ENCODE data around the gene SLC44A4. TPM values are rescaled to one million over a fixed set of nuclear protein-coding genes. Genes with fewer than 3 reads are reported as not detected.
"Not testable (repeated sequence)": the region's sequence is repeated elsewhere in the genome, so short reads cannot be mapped to it uniquely, and the experiment has no call there.

SLC44A4 gene
- total and polyA plus RNA-seq, 9 donors: 0.12 to 8.9 (median 0.25) TPM

DNA sequence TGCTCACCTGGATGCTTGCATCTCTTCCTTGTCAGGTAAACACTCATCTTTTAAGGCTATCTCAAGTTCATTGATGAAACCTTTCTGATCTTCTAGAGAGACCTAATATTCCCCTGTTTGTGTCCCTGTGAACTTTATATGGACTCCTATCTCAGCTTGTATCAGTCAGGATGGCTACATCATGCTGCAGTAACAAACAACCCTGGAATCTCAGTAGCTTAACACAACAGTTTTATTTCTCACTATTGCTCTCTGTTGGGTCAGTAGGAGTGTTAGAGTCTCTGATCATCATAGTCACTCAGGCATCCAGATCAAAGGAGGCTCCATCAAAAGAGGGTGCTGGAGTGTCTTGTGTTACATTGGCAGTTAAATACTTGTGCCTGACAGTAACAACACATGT is 36.6 kb upstream of the SLC44A4 start:
- no peak for DNase-seq
- no peaks in the 10 kb centered on the region for H3K27me3 ChIP-seq (ENCODE audit: control insufficient read depth, insufficient read depth, low read length)
- H3K9me3 ChIP-seq (replicated peaks; ENCODE audit: control insufficient read depth, low read depth, low read length): no peaks in the 10 kb centered on the region
- H3K4me3 ChIP-seq (ENCODE audit: low read length): no peak overlapping the region
- no peaks in the 10 kb centered on the region for H3K36me3 ChIP-seq (ENCODE audit: control insufficient read depth, insufficient read depth, low read length)
- H3K4me1 ChIP-seq (ENCODE audit: control insufficient read depth, insufficient read depth, low read length): no peaks in the 10 kb centered on the region
- H3K27ac ChIP-seq (ENCODE audit: low read length): no peak overlapping the region

DNA sequence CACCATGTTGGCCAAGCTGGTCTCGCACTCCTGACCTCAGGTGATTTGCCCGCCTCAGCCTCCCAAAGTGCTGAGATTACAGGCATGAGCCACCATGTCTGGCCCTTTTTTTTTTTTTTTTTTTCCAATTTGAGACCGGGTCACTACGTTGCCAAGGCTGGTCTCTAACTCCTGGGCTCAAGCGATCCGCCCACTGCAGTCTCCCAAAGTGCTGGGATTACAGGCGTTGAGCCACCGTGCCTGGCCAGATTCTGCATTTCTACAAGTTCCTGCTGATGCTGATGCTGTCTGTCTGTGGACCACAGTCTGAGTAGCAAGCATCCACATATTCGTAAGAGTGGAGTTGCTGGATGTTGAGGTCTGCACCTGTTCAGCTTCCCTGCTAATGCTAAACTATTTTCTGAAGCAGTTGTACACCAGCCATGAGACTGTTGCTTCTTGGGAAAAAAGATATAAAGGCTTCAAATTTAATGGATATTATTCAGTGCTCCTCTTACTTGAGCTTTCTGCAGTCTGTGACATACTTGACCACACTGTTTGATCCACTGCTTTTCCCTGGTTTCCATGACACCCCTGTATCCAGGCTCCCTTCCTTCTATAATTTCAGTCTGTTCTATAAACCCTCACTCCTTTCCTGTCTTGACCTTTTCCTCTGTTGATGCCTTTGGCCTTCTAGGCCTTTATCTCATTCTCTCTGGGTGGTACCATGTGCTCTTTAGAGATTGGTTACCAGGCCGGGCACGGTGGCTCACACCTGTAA is 33.2 kb upstream of the SLC44A4 start:
- H3K27ac ChIP-seq (ENCODE audit: low read length): no peak overlapping the region
- WGBS (ENCODE audit: insufficient coverage): 67% methylated on average over 9 of the region's 11 CpGs
- DNase-seq: no peak
- no peaks in the 10 kb centered on the region for H3K36me3 ChIP-seq (ENCODE audit: control insufficient read depth, insufficient read depth, low read length)
- no peak overlapping the region for H3K4me3 ChIP-seq (ENCODE audit: low read length)
- H3K9me3 ChIP-seq (replicated peaks; ENCODE audit: control insufficient read depth, low read depth, low read length): no peaks in the 10 kb centered on the region
- H3K27me3 ChIP-seq (ENCODE audit: control insufficient read depth, insufficient read depth, low read length): peaks cover 3% of the 10 kb centered on the region
- H3K4me1 ChIP-seq (ENCODE audit: control insufficient read depth, insufficient read depth, low read length): no peaks in the 10 kb centered on the region

DNA sequence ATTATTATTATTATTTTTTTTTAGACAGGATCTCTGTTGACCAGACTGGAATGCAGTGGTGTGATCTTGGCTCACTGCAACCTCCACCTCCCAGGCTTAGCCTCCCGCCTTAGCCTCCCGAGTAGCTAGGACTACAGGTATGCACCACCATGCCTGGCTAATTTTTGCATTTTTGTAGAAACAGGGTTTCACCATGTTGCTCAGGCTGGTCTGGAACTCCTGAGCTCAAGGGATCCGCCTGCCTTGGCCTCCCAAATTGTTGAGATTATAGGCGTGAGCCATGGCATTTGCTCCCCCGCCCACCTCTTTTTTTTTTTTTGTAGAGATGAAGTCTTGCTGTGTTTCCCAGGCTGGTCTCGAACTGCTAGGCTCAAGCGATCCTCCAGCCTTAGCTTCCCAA is 30.5 kb upstream of the SLC44A4 start:
- H3K27ac ChIP-seq (ENCODE audit: low read length); DNase-seq; H3K36me3 ChIP-seq (ENCODE audit: control insufficient read depth, insufficient read depth, low read length); H3K27me3 ChIP-seq (ENCODE audit: control insufficient read depth, insufficient read depth, low read length); H3K4me1 ChIP-seq (ENCODE audit: control insufficient read depth, insufficient read depth, low read length); H3K9me3 ChIP-seq (replicated peaks; ENCODE audit: control insufficient read depth, low read depth, low read length); H3K4me3 ChIP-seq (ENCODE audit: low read length): not testable (repeated sequence)
- 74% methylated on average over 4 of the region's 7 CpGs for WGBS (ENCODE audit: insufficient coverage)

DNA sequence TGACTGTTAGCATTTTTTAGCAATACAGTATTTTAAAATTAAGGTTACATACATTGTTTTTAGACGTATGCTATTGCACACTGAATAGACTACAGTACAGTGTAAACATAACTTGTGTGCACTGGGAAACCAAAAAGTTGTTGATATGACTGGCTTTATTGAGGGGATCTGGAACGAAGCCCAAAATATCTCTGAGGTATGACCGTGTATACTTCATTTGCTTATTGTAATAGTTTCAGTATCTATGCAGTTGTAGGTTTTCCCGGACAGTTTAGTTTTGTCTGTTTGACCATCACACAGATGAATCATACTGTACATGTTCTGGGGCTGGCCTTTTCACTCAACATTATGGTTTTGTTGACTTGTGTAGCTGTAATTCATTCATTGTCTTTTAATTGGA is 30.0 kb upstream of the SLC44A4 start:
- Histone ChIP-seq H3K36me3 (ENCODE audit: control insufficient read depth, insufficient read depth, low read length) (no peaks in the 10 kb centered on the region), H3K27me3 (ENCODE audit: control insufficient read depth, insufficient read depth, low read length) (peaks cover 3% of the 10 kb centered on the region), H3K4me3 (ENCODE audit: low read length) (no peak overlapping the region), H3K27ac (ENCODE audit: low read length) (no peak overlapping the region), H3K4me1 (ENCODE audit: control insufficient read depth, insufficient read depth, low read length) (no peaks in the 10 kb centered on the region), H3K9me3 (replicated peaks; ENCODE audit: control insufficient read depth, low read depth, low read length) (no peaks in the 10 kb centered on the region)
- DNase-seq: no peak
- 20% methylated on average over 1 of the region's 4 CpGs for WGBS (ENCODE audit: insufficient coverage)

DNA sequence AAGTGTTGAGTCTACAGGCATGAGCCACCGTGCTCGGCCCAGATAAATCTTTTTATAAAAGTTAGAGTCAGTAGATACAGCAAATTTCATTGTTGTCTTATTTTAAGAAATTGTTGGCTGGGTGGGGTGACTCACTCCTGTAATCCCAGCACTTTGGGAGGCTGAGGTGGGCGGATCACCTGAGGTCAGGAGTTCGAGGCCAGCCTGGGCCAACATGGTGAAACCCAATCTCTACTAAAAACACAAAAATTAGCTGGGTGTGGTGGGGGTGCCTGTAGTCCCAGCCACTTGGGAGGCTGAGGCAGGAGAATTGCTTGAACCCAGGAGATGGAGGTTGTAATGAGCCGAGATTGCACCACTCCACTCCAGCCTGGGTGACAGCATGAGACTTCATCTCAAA is 29.5 kb upstream of the SLC44A4 start:
- H3K4me3 ChIP-seq (ENCODE audit: low read length); DNase-seq; H3K4me1 ChIP-seq (ENCODE audit: control insufficient read depth, insufficient read depth, low read length); H3K9me3 ChIP-seq (replicated peaks; ENCODE audit: control insufficient read depth, low read depth, low read length); H3K27ac ChIP-seq (ENCODE audit: low read length); H3K36me3 ChIP-seq (ENCODE audit: control insufficient read depth, insufficient read depth, low read length); H3K27me3 ChIP-seq (ENCODE audit: control insufficient read depth, insufficient read depth, low read length): not testable (repeated sequence)
- WGBS (ENCODE audit: insufficient coverage): no CpG with 5 or more reads among the region's 5 CpGs

DNA sequence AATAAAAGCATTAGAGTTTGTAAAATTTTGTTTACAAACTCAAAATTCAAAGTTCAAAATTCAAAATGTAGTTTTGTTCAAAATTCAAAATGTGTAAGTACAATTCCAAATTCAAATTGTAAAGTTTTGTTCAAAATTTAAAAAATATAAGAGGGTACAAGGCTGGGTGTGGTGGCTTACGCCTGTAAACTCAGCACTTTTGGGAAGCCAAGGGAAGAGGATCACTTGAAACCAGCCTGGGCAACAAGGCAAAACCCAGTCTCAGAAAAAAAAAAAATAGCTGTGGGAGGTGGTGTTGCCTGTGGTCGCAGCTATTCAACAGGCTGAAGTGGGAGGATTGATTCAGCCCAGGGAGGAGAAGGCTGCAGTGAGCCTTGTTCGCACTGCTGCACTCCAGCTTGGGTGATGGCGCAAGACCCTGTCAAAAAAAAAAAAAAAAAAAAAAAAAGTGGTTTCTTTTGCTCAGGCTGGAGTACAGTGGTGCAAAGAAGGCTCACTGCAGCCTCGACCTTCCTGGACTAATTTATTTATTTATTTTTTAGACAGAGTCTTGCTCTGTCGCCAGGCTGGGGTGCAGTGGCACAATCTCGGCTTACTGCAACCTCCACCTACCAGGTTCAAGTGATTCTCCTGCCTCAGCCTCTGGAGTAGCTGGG is 28.5 kb upstream of the SLC44A4 start:
- H3K4me3 ChIP-seq (ENCODE audit: low read length): no peak overlapping the region
- H3K9me3 ChIP-seq (replicated peaks; ENCODE audit: control insufficient read depth, low read depth, low read length): no peaks in the 10 kb centered on the region
- WGBS (ENCODE audit: insufficient coverage): 69% methylated on average over 4 of the region's 7 CpGs
- no peak overlapping the region for H3K27ac ChIP-seq (ENCODE audit: low read length)
- no peak for DNase-seq
- H3K27me3 ChIP-seq (ENCODE audit: control insufficient read depth, insufficient read depth, low read length): peaks cover 3% of the 10 kb centered on the region
- no peaks in the 10 kb centered on the region for H3K36me3 ChIP-seq (ENCODE audit: control insufficient read depth, insufficient read depth, low read length)
- H3K4me1 ChIP-seq (ENCODE audit: control insufficient read depth, insufficient read depth, low read length): peaks cover 7% of the 10 kb centered on the region

DNA sequence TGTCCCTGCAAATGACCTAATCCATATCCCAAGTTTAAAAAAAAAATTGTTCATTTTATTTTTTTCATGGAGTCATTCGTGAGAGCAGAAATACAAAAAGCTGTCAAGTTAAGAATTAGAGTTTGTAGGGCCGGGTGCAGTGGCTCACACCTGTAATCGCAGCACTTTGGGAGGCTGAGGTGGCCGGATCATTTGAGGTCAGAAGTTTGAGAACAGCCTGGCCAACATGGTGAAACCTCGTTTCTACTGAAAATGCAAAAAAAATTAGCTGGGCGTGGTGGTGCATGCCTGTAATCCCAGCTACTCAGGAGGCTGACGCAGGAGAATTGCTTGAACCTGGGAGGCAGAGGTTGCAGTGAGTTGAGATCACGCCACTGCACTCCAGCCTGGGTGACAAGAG is 27.9 kb upstream of the SLC44A4 start:
- H3K27ac ChIP-seq (ENCODE audit: low read length); DNase-seq; H3K4me3 ChIP-seq (ENCODE audit: low read length); H3K9me3 ChIP-seq (replicated peaks; ENCODE audit: control insufficient read depth, low read depth, low read length); H3K36me3 ChIP-seq (ENCODE audit: control insufficient read depth, insufficient read depth, low read length); H3K4me1 ChIP-seq (ENCODE audit: control insufficient read depth, insufficient read depth, low read length); H3K27me3 ChIP-seq (ENCODE audit: control insufficient read depth, insufficient read depth, low read length): not testable (repeated sequence)
- 79% methylated on average over 7 of the region's 8 CpGs for WGBS (ENCODE audit: insufficient coverage)

DNA sequence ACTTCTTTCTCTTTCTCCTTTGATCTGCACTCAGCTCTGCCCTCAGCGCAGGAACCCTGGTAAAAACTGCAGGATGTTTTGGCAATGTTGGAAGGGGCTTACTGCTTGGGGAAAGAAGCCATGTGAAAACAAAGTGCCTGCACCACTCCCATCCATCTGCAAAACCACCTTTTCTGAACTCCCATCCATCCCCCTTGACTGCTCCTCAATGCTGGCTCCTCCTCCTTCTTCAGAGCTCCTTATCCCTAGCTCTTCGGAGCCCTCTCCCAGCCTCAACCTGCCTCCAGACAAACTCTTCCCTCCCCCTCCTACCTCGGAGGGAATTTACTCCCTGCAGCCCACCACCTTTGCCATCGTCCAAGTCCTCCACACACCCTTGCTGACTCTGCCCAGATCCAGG is 27.3 kb upstream of the SLC44A4 start:
- H3K27ac ChIP-seq (ENCODE audit: low read length): no peak overlapping the region
- peaks cover 9% of the 10 kb centered on the region for H3K4me1 ChIP-seq (ENCODE audit: control insufficient read depth, insufficient read depth, low read length)
- H3K27me3 ChIP-seq (ENCODE audit: control insufficient read depth, insufficient read depth, low read length): peaks cover 3% of the 10 kb centered on the region
- DNase-seq: no peak
- WGBS (ENCODE audit: insufficient coverage): 2% methylated on average over 3 of the region's 4 CpGs
- H3K36me3 ChIP-seq (ENCODE audit: control insufficient read depth, insufficient read depth, low read length): no peaks in the 10 kb centered on the region
- no peak overlapping the region for H3K4me3 ChIP-seq (ENCODE audit: low read length)
- H3K9me3 ChIP-seq (replicated peaks; ENCODE audit: control insufficient read depth, low read depth, low read length): no peaks in the 10 kb centered on the region

DNA sequence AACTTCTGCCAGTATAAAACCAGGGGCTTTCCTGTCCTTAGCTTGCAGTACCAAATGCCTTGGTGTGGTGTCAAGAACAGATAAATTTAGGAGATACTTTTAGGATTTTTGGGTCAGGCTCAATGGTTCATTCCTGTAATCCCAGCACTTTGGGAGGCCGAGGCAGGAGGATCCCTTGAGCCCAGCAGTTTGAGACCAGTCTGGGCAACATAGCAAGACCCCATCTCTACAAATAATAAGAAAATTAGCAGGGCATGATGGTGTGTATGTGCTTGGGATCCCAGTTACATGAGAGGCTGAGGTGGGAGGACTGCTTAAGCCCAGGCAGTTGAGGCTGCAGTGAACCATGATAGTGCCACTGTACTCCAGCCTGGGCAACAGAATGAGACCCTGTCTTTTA is 26.2 kb upstream of the SLC44A4 start:
- Histone ChIP-seq H3K27me3 (ENCODE audit: control insufficient read depth, insufficient read depth, low read length) (peaks cover 3% of the 10 kb centered on the region), H3K9me3 (replicated peaks; ENCODE audit: control insufficient read depth, low read depth, low read length) (no peaks in the 10 kb centered on the region), H3K27ac (ENCODE audit: low read length) (no peak overlapping the region), H3K4me3 (ENCODE audit: low read length) (no peak overlapping the region), H3K4me1 (ENCODE audit: control insufficient read depth, insufficient read depth, low read length) (peaks cover 14% of the 10 kb centered on the region), H3K36me3 (ENCODE audit: control insufficient read depth, insufficient read depth, low read length) (no peaks in the 10 kb centered on the region)
- WGBS (ENCODE audit: insufficient coverage): no CpG with 5 or more reads among the region's 1 CpG
- DNase-seq: no peak

DNA sequence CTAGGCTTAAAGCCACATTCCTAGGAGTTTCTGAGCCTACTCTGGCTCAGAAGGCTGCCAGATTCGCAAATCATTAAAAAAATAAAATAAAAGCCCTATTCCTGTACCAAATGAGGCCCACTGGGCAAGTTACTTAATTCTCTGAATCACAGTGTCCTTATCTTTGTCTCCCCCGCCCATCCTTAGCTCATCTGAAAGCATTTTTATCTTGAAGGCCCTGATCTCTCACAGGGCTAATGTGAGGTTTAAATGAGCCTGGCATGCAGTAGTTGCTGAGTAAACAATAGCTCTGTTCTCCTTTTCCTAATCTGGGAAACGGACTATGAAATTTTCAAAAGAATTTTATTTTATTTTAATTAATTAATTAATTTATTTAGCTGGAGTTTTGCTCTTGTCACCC is 25.2 kb upstream of the SLC44A4 start:
- Histone ChIP-seq H3K4me3 (ENCODE audit: low read length) (no peak overlapping the region), H3K27me3 (ENCODE audit: control insufficient read depth, insufficient read depth, low read length) (peaks cover 3% of the 10 kb centered on the region), H3K27ac (ENCODE audit: low read length) (no peak overlapping the region), H3K9me3 (replicated peaks; ENCODE audit: control insufficient read depth, low read depth, low read length) (no peaks in the 10 kb centered on the region), H3K4me1 (ENCODE audit: control insufficient read depth, insufficient read depth, low read length) (peaks cover 19% of the 10 kb centered on the region), H3K36me3 (ENCODE audit: control insufficient read depth, insufficient read depth, low read length) (peaks cover 5% of the 10 kb centered on the region)
- DNase-seq: no peak
- WGBS (ENCODE audit: insufficient coverage): 91% methylated on average over 1 of the region's 3 CpGs

All from muscle of leg (tissue), 11 donors.